K562 (cell line): ENCODE results near the gene FOSL1. TPM values are rescaled to one million over a fixed set of nuclear protein-coding genes. Genes with fewer than 3 reads are reported as not detected.
A peak's percentile ranks its signal among the peaks of the same experiment; 100 is the strongest.

Experiments used
- CBX5 ChIP-seq: IDR thresholded peaks from 2 replicates; pipeline ENCODE4 v1.6.1; 2014; ENCODE audit warnings: low read depth, borderline replicate concordance
- CHD2 ChIP-seq: IDR thresholded peaks from 2 replicates; pipeline ENCODE4 v1.6.1; 2011; ENCODE audit warnings: low read depth, low read length
- DDX20 ChIP-seq: fragments of 450-650 bp; IDR thresholded peaks from 2 replicates; pipeline ENCODE4 v1.6.1; 2016; ENCODE audit warnings: missing genetic modification characterization, low read depth, mild to moderate bottlenecking, missing compliant biosample characterization, moderate library complexity
- FOXA1 ChIP-seq: fragments of 450-650 bp; IDR thresholded peaks from 2 replicates; pipeline ENCODE4 v1.6.1; 2016; ENCODE audit warnings: mild to moderate bottlenecking, borderline replicate concordance
- MBD2 ChIP-seq: sonication (generic); IDR thresholded peaks from 2 replicates; pipeline ENCODE4 v1.6.1; 2016; ENCODE audit warnings: low read depth, borderline replicate concordance
- NONO ChIP-seq, 2 experiments: fragments of 200-400 bp in 1 of 2; fragments of 450-650 bp in 1 of 2; formaldehyde crosslinking in 1 of 2; IDR thresholded peaks; 2 replicates each; pipeline ENCODE4 v1.6.1; 2017; ENCODE audit warnings: low read depth in 2 of 2, mild to moderate bottlenecking in 2 of 2, moderate library complexity in 2 of 2, low read length in 1 of 2
- RBM22 ChIP-seq: fragments of 200-400 bp; formaldehyde crosslinking; IDR thresholded peaks from 2 replicates; pipeline ENCODE4 v1.6.1; 2018; ENCODE audit warnings: low read length, low read depth; ENCODE audit not compliant: poor library complexity, severe bottlenecking
- SP2 ChIP-seq: IDR thresholded peaks from 2 replicates; pipeline ENCODE4 v1.6.1; 2011; ENCODE audit warnings: mild to moderate bottlenecking, low read depth, low read length, moderate library complexity; ENCODE audit not compliant: poor library complexity, severe bottlenecking; ENCODE audit errors: extremely low read depth
- STAT5B ChIP-seq: fragments of 250-450 bp; sonication (Bioruptor Pico); IDR thresholded peaks from 2 replicates; pipeline ENCODE4 v1.8.0; 2021; ENCODE audit warnings: mild to moderate bottlenecking, inconsistent platforms
- SUPT5H ChIP-seq: fragments of 450-650 bp; IDR thresholded peaks from 2 replicates; pipeline ENCODE4 v1.6.1; 2016
- TAF15 ChIP-seq: fragments of 200-400 bp; formaldehyde crosslinking; IDR thresholded peaks from 2 replicates; pipeline ENCODE4 v1.6.1; 2017; ENCODE audit warnings: mild to moderate bottlenecking, low read depth, low read length, moderate library complexity
- ZNF232 ChIP-seq: sonication (generic); formaldehyde crosslinking; IDR thresholded peaks from 2 replicates; pipeline ENCODE4 v1.8.0; 2022; ENCODE audit warnings: mild to moderate bottlenecking, missing genetic modification reagents
- ZNF431 ChIP-seq: sonication (generic); formaldehyde crosslinking; IDR thresholded peaks from 2 replicates; pipeline ENCODE4 v1.8.0; 2022; ENCODE audit warnings: mild to moderate bottlenecking, missing genetic modification reagents
- ZNF717 ChIP-seq: fragments of 250-450 bp; sonication (Bioruptor Pico); IDR thresholded peaks from 2 replicates; pipeline ENCODE4 v1.5.0; 2021
- polyA plus RNA-seq, 8 experiments: library from polyadenylated mRNA; depleted of rRNA in 4 of 8; stranded (reverse) in 5 of 8; unstranded in 3 of 8; fragments of >200 nt; fragmentation: Nextera tagmentation in 2 of 8; fragmentation: Illumina TruSeq in 1 of 8; extraction: Ambion mirVana in 2 of 8; extraction: Trizol in 1 of 8; gene quantifications; 2 replicates each; pipeline versions ENCODE4 v1.2.1 to v1.2.3, GENCODE V29; 2011 to 2014; ENCODE audit warnings: inconsistent platforms in 1 of 8, missing spikeins in 1 of 8
- total RNA-seq, 7 experiments: library from RNA; depleted of rRNA in 6 of 7; stranded (reverse); fragments of >200 nt in 6 of 7; fragmentation: Illumina TruSeq in 2 of 7; extraction: Trizol in 2 of 7; gene quantifications; 2 replicates each; pipeline versions ENCODE4 v1.2.1 to v1.2.3, GENCODE V29; 2011 to 2021; ENCODE audit warnings: low replicate concordance in 1 of 7
- TF ChIP-seq, protein P1 (sequence below), 2 experiments: IDR thresholded peaks; 2 replicates each; pipeline ENCODE4 v1.6.1; 2012; ENCODE audit warnings: improper control_type of control experiment in 2 of 2, low read depth in 2 of 2, low read length in 2 of 2, borderline replicate concordance in 1 of 2
- TF ChIP-seq, protein P2 (sequence below): sonication (generic); formaldehyde crosslinking; IDR thresholded peaks from 2 replicates; pipeline ENCODE4 v1.8.0; 2022; ENCODE audit warnings: missing genetic modification reagents, mild to moderate bottlenecking, moderate library complexity, borderline replicate concordance
- TF ChIP-seq, protein P3 (sequence below): sonication (generic); formaldehyde crosslinking; IDR thresholded peaks from 2 replicates; pipeline ENCODE4 v1.8.1; 2023; ENCODE audit warnings: mild to moderate bottlenecking, missing genetic modification reagents
- TF ChIP-seq, protein P4 (sequence below): fragments of 450-650 bp; IDR thresholded peaks from 2 replicates; pipeline ENCODE4 v1.6.1; 2016; ENCODE audit warnings: borderline replicate concordance

Gene FOSL1
- total and polyA plus RNA-seq, 9 of the 15 experiments (the other 6 are each of a cell fraction or from before 2014, with no cell fraction given) = 3.5 to 39.6 (median 10.0) TPM

DNA sequence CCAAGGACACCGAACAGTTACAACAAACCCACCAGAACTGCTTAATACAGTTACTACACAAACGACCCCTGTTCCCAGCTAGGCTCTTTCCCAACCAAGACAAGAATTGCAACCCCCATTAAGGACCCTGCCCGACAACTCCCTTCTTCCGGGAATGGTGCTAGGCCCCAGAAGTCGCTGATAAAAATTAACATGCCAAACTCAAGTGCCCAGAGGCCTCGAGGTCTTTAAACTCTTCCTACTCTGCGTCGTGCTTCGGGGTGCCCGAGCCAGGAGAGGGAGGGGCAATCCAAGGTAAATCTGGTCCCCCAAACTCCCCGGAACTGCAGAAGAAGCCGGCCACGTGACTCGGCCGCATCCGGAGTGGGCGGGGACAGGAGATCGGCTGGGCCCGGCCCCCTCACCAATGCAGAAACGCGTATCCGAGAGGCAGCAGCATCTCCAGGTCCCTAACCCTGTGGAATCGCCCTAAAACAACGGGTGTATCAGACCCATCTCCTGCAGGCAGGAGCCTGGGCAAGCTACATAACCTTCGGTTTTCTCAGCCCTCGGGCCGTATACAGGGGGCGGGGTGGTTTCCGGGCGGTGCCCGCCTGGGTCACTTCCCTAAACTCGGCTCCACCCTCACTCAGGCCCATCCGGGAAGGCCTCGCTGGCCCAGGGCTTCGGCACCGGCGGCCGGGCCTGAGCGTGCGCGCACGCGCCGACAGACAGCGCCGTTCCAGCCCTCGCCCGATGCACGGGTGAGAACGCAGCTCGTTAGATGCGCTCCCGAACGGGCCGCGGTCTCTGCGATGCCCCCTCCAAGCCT lies 43.3 kb downstream of the FOSL1 start (continued):
- TF ChIP-seq, protein P1, sequence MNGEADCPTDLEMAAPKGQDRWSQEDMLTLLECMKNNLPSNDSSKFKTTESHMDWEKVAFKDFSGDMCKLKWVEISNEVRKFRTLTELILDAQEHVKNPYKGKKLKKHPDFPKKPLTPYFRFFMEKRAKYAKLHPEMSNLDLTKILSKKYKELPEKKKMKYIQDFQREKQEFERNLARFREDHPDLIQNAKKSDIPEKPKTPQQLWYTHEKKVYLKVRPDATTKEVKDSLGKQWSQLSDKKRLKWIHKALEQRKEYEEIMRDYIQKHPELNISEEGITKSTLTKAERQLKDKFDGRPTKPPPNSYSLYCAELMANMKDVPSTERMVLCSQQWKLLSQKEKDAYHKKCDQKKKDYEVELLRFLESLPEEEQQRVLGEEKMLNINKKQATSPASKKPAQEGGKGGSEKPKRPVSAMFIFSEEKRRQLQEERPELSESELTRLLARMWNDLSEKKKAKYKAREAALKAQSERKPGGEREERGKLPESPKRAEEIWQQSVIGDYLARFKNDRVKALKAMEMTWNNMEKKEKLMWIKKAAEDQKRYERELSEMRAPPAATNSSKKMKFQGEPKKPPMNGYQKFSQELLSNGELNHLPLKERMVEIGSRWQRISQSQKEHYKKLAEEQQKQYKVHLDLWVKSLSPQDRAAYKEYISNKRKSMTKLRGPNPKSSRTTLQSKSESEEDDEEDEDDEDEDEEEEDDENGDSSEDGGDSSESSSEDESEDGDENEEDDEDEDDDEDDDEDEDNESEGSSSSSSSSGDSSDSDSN (IDR thresholded peaks at IDR 0.05; ENCODE audit: borderline replicate concordance in 1 of 2, low read depth in 2 of 2, low read length in 2 of 2) = no peak
- TF ChIP-seq CBX5 (no peak), NONO (IDR thresholded peaks at IDR 0.05; ENCODE audit: low read depth in 2 of 2, low read length in 1 of 2) (0 out of 4 replicates have a peak, but pooled peaks of 1 of the 2 experiments have one; percentile 4), MBD2 (no peak), FOXA1 (no peak), ZNF232 (CRISPR knock-in tag) (no peak), DDX20 (tag) (no peak), SP2 (no peak), RBM22 (no peak), ZNF717 (CRISPR knock-in tag) (no peak), ZNF431 (CRISPR knock-in tag) (peak; percentile 68; the same call in 1 of the 2 replicates), CHD2 (no peak), SUPT5H (peak; percentile 60), TAF15 (0 out of 2 replicates have a peak, but pooled peaks have one; percentile 18), STAT5B (CRISPR knock-in tag) (no peak)
- TF ChIP-seq, protein P2, sequence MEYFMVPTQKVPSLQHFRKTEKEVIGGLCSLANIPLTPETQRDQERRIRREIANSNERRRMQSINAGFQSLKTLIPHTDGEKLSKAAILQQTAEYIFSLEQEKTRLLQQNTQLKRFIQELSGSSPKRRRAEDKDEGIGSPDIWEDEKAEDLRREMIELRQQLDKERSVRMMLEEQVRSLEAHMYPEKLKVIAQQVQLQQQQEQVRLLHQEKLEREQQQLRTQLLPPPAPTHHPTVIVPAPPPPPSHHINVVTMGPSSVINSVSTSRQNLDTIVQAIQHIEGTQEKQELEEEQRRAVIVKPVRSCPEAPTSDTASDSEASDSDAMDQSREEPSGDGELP (CRISPR knock-in tag) = peak; percentile 82; the same call in 1 of the 2 replicates
- TF ChIP-seq, protein P3, sequence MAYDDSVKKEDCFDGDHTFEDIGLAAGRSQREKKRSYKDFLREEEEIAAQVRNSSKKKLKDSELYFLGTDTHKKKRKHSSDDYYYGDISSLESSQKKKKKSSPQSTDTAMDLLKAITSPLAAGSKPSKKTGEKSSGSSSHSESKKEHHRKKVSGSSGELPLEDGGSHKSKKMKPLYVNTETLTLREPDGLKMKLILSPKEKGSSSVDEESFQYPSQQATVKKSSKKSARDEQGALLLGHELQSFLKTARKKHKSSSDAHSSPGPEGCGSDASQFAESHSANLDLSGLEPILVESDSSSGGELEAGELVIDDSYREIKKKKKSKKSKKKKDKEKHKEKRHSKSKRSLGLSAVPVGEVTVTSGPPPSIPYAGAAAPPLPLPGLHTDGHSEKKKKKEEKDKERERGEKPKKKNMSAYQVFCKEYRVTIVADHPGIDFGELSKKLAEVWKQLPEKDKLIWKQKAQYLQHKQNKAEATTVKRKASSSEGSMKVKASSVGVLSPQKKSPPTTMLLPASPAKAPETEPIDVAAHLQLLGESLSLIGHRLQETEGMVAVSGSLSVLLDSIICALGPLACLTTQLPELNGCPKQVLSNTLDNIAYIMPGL (CRISPR knock-in tag) = peak; percentile 4
- TF ChIP-seq, protein P4, sequence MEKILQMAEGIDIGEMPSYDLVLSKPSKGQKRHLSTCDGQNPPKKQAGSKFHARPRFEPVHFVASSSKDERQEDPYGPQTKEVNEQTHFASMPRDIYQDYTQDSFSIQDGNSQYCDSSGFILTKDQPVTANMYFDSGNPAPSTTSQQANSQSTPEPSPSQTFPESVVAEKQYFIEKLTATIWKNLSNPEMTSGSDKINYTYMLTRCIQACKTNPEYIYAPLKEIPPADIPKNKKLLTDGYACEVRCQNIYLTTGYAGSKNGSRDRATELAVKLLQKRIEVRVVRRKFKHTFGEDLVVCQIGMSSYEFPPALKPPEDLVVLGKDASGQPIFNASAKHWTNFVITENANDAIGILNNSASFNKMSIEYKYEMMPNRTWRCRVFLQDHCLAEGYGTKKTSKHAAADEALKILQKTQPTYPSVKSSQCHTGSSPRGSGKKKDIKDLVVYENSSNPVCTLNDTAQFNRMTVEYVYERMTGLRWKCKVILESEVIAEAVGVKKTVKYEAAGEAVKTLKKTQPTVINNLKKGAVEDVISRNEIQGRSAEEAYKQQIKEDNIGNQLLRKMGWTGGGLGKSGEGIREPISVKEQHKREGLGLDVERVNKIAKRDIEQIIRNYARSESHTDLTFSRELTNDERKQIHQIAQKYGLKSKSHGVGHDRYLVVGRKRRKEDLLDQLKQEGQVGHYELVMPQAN = peak; percentile 98
